HepG2 (cell line): ENCODE results near the gene LEP.

Source experiments
- PLRG1 ChIP-seq: fragments of 450-650 bp; conservative IDR thresholded peaks from 2 replicates; pipeline ENCODE4 v1.6.1; 2016
- REPIN1 ChIP-seq: sonication (generic); formaldehyde crosslinking; IDR thresholded peaks from 2 replicates; pipeline ENCODE4 v1.8.0; 2022; ENCODE audit warnings: missing genetic modification reagents, low read depth, mild to moderate bottlenecking, borderline replicate concordance
- SPEN ChIP-seq: sonication (generic); formaldehyde crosslinking; IDR thresholded peaks from 2 replicates; pipeline ENCODE4 v1.5.1; 2020; ENCODE audit warnings: low read depth, mild to moderate bottlenecking, missing genetic modification reagents
- TAF1 ChIP-seq: sonication (generic); formaldehyde crosslinking; IDR thresholded peaks from 2 replicates; pipeline ENCODE4 v1.4.0; 2020; ENCODE audit warnings: missing genetic modification reagents
- ZBTB38 ChIP-seq: sonication (generic); formaldehyde crosslinking; IDR thresholded peaks from 2 replicates; pipeline ENCODE4 v1.5.1; 2020; ENCODE audit warnings: mild to moderate bottlenecking, missing genetic modification reagents
- TF ChIP-seq, protein P1 (sequence below): sonication (generic); formaldehyde crosslinking; IDR thresholded peaks from 2 replicates; pipeline ENCODE4 v1.5.0; 2020; ENCODE audit warnings: mild to moderate bottlenecking, missing genetic modification reagents, moderate library complexity

- TF ChIP-seq REPIN1 (no peak), ZBTB38 (no peak), TAF1 (no peak), SPEN (no peak), PLRG1 (no peak)
- TF ChIP-seq, protein P1, sequence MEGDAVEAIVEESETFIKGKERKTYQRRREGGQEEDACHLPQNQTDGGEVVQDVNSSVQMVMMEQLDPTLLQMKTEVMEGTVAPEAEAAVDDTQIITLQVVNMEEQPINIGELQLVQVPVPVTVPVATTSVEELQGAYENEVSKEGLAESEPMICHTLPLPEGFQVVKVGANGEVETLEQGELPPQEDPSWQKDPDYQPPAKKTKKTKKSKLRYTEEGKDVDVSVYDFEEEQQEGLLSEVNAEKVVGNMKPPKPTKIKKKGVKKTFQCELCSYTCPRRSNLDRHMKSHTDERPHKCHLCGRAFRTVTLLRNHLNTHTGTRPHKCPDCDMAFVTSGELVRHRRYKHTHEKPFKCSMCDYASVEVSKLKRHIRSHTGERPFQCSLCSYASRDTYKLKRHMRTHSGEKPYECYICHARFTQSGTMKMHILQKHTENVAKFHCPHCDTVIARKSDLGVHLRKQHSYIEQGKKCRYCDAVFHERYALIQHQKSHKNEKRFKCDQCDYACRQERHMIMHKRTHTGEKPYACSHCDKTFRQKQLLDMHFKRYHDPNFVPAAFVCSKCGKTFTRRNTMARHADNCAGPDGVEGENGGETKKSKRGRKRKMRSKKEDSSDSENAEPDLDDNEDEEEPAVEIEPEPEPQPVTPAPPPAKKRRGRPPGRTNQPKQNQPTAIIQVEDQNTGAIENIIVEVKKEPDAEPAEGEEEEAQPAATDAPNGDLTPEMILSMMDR (CRISPR knock-in tag) = no peak
These were observed 38.0 kb upstream of the LEP start for GRCh38 chr7:128203047-128203491.
